HL-60 (cell line): ENCODE measurements around the gene PACS1.
"Not testable (repeated sequence)": the region's sequence is repeated elsewhere in the genome, so short reads cannot be mapped to it uniquely, and the experiment has no call there.

ENCODE experiments used
- DNase-seq, 2 experiments: peaks; one replicate each; pipeline ENCODE4 v3.0.0-alpha.2; 2010 to 2020; ENCODE audit warnings: low read depth in 1 of 2, low spot score in 1 of 2
- H3K27ac ChIP-seq: fragments of 250-450 bp; sonication (Bioruptor Pico); replicated peaks from 2 replicates; pipeline ENCODE4 v1.5.1; 2020; ENCODE audit warnings: mild to moderate bottlenecking, moderate library complexity
- H3K27me3 ChIP-seq: fragments of 250-450 bp; sonication (Bioruptor Pico); 2 replicates; pipeline ENCODE4 v1.5.1; 2021; ENCODE audit warnings: mild to moderate bottlenecking, moderate library complexity; ENCODE audit not compliant: insufficient read depth, poor library complexity, severe bottlenecking
- H3K4me3 ChIP-seq: replicated peaks from 2 replicates; pipeline ENCODE4 v1.5.1; 2011; ENCODE audit warnings: mild to moderate bottlenecking, control low read depth, low read length; ENCODE audit not compliant: insufficient read depth
- GABPA ChIP-seq: IDR thresholded peaks from 2 replicates; pipeline ENCODE4 v1.6.1; 2012; ENCODE audit warnings: low read depth
- POLR2AphosphoS5 ChIP-seq: IDR thresholded peaks from 2 replicates; pipeline ENCODE4 v1.6.1; 2012; ENCODE audit warnings: low read depth
- SPI1 ChIP-seq: IDR thresholded peaks from 2 replicates; pipeline ENCODE4 v1.6.1; 2012; ENCODE audit warnings: low read depth, mild to moderate bottlenecking, borderline replicate concordance
- TF ChIP-seq, protein P1 (sequence below): IDR thresholded peaks from one replicate; pipeline ENCODE4 v1.5.1; 2011; ENCODE audit warnings: low read length, control low read depth, inconsistent platforms; ENCODE audit not compliant: insufficient read depth
- TF ChIP-seq, protein P2 (sequence below): IDR thresholded peaks from 2 replicates; pipeline ENCODE4 v1.6.1; 2012; ENCODE audit warnings: low read depth; ENCODE audit not compliant: insufficient replicate concordance

Gene PACS1

DNA sequence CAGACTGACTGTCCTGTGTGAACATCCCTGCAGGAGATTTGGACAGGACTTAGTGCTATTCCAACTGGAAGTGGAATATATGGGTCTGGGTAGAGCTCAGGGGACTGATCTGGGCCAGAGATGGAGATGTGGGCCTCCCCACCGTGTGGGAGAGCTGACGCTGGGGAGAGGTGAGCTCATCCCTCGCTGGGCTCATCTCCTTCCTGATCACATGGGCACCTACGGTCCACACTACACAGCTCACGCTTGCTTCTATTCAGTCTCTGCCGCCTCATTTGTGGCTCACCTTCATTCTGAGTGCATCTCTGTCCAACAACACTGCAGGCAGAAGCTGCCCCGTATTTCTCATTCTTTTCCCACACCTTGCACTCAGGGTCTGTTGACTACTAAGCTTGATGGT, 181.7 kb downstream of the PACS1 start:
- H3K27ac ChIP-seq: no peak overlapping the region
- no peak overlapping the region for H3K4me3 ChIP-seq
- DNase-seq: no peak
- peaks cover 1% of the 10 kb centered on the region for H3K27me3 ChIP-seq
- TF ChIP-seq, protein P1, sequence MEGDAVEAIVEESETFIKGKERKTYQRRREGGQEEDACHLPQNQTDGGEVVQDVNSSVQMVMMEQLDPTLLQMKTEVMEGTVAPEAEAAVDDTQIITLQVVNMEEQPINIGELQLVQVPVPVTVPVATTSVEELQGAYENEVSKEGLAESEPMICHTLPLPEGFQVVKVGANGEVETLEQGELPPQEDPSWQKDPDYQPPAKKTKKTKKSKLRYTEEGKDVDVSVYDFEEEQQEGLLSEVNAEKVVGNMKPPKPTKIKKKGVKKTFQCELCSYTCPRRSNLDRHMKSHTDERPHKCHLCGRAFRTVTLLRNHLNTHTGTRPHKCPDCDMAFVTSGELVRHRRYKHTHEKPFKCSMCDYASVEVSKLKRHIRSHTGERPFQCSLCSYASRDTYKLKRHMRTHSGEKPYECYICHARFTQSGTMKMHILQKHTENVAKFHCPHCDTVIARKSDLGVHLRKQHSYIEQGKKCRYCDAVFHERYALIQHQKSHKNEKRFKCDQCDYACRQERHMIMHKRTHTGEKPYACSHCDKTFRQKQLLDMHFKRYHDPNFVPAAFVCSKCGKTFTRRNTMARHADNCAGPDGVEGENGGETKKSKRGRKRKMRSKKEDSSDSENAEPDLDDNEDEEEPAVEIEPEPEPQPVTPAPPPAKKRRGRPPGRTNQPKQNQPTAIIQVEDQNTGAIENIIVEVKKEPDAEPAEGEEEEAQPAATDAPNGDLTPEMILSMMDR: no peak
- TF ChIP-seq POLR2AphosphoS5 (no peak), SPI1 (no peak), GABPA (no peak)
- TF ChIP-seq, protein P2, sequence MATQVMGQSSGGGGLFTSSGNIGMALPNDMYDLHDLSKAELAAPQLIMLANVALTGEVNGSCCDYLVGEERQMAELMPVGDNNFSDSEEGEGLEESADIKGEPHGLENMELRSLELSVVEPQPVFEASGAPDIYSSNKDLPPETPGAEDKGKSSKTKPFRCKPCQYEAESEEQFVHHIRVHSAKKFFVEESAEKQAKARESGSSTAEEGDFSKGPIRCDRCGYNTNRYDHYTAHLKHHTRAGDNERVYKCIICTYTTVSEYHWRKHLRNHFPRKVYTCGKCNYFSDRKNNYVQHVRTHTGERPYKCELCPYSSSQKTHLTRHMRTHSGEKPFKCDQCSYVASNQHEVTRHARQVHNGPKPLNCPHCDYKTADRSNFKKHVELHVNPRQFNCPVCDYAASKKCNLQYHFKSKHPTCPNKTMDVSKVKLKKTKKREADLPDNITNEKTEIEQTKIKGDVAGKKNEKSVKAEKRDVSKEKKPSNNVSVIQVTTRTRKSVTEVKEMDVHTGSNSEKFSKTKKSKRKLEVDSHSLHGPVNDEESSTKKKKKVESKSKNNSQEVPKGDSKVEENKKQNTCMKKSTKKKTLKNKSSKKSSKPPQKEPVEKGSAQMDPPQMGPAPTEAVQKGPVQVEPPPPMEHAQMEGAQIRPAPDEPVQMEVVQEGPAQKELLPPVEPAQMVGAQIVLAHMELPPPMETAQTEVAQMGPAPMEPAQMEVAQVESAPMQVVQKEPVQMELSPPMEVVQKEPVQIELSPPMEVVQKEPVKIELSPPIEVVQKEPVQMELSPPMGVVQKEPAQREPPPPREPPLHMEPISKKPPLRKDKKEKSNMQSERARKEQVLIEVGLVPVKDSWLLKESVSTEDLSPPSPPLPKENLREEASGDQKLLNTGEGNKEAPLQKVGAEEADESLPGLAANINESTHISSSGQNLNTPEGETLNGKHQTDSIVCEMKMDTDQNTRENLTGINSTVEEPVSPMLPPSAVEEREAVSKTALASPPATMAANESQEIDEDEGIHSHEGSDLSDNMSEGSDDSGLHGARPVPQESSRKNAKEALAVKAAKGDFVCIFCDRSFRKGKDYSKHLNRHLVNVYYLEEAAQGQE: no peak

DNA sequence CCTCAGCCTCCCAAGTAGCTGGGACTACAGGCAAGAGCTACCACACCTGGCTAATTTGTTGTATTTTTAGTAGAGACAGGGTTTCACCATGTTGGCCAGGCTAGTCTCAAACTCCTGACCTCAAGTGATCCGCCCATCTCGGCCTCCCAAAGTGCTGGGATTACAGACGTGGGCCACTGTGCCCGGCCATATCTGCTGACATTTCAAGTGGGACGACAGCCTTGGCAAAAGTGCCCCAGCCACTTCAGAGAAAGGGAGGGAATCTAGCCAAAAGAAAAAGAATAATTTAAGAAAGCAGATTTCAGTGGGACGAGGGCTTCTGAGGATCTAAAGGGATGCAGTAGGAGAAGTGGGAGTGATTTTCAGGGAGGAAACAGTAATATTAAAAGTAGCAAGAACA, 183.0 kb downstream of the PACS1 start:
- H3K4me3 ChIP-seq, DNase-seq, H3K27ac ChIP-seq, H3K27me3 ChIP-seq: not testable (repeated sequence)

DNA sequence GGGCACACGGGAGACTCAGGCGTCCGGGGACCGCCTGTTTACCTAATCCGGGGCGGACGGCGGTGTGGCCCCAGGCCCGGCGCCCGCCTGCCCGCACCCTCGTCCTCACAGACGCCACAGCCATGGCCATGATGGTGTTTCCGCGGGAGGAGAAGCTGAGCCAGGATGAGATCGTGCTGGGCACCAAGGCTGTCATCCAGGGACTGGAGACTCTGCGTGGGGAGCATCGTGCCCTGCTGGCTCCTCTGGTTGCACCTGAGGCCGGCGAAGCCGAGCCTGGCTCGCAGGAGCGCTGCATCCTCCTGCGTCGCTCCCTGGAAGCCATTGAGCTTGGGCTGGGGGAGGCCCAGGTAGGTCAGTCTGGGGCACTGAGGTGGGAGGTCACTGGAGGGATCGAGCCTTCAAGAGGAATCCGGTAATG, 188.4 kb downstream of the PACS1 start:
- peak overlapping the region; percentile 93 for H3K4me3 ChIP-seq
- peaks cover 6% of the 10 kb centered on the region for H3K27me3 ChIP-seq
- no peak for TF ChIP-seq SPI1
- no peak for TF ChIP-seq POLR2AphosphoS5
- TF ChIP-seq GABPA: no peak
- TF ChIP-seq, protein P1: no peak
- TF ChIP-seq, protein P2: no peak
- no peak for DNase-seq
- H3K27ac ChIP-seq: no peak overlapping the region

DNA sequence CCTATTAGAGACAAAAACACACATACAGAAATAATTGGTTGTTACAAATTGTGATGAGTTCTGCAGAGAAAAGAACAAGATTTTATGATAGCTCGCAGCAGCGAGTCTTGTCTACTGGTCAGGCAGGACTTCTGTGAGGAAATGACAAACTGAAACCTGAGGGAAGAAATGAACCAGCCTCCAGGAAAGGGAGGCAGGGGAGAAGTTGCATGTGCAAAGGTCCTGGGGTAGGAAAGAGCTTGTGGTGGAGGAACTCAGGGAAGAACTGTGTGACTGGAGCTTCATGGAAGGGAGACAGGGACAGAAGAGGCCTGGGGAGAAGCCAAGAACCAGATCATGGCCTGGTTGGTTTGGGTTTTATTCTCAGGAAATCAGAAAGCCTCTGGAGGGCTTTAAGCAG, 189.2 kb downstream of the PACS1 start:
- Histone ChIP-seq H3K27ac (no peak overlapping the region), H3K27me3 (peaks cover 6% of the 10 kb centered on the region), H3K4me3 (no peak overlapping the region)
- DNase-seq: no peak
- TF ChIP-seq GABPA (no peak), SPI1 (no peak), POLR2AphosphoS5 (no peak)
- TF ChIP-seq, protein P1: no peak
- TF ChIP-seq, protein P2: no peak
